Kidney epithelial cell (primary cell): ENCODE measurements around the gene SALL4. TPM values are rescaled to one million over a fixed set of nuclear protein-coding genes. Genes with fewer than 3 reads are reported as not detected.

Source experiments
- DNase-seq: peaks from one replicate; pipeline ENCODE4 v3.0.0-alpha.2; 2010; ENCODE audit warnings: low read depth
- H3K27me3 ChIP-seq: 2 replicates; pipeline ENCODE4 v1.6.0; 2011; ENCODE audit warnings: low read length; ENCODE audit not compliant: control insufficient read depth, insufficient read depth
- H3K36me3 ChIP-seq: 2 replicates; pipeline ENCODE4 v1.5.1; 2011; ENCODE audit warnings: low read length; ENCODE audit not compliant: control insufficient read depth, insufficient read depth
- H3K4me3 ChIP-seq: 2 replicates; pipeline ENCODE4 v1.5.1; 2011; ENCODE audit warnings: low read depth, mild to moderate bottlenecking, control low read depth, low read length
- CTCF ChIP-seq: IDR thresholded peaks from 2 replicates; pipeline ENCODE4 v1.5.1; 2011; ENCODE audit warnings: mild to moderate bottlenecking, moderate library complexity, low read length, control low read depth, inconsistent platforms; ENCODE audit not compliant: insufficient read depth, poor library complexity, severe bottlenecking
- total RNA-seq: library from RNA; depleted of rRNA; stranded (reverse); fragments of >200 nt; gene quantifications from 2 replicates; pipeline ENCODE4 v1.2.3, GENCODE V29; 2015

Gene SALL4
- total RNA-seq, 1 donor from 2014 or later, result 5.3 TPM

- H3K36me3 ChIP-seq, result no peaks in the 10 kb centered on the region
- no peaks in the 10 kb centered on the region for H3K27me3 ChIP-seq
- no peak overlapping the region for H3K4me3 ChIP-seq
- no peak for TF ChIP-seq CTCF
- no peak for DNase-seq
Observed at GRCh38 chr20:51807720-51808250, 5.5 kb upstream of the SALL4 start.

DNA sequence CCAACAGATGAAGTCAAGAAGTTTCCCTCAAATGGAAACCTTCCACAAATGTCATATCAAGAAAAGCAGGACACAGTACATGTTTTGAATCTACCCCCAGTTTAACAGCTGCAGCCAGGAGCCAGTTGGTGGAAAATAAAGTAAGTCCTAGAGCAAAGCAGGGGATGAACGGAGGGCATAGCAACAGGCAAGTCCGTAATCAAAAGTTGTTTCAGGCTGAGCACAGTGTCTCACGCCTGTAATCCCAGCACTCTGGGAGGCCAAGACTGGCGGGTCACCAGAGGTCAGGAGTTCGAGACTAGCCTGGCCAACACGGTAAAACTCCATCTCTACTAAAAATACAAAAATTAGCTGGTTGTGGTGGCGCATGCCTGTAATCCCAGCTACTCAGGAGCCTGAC is 2.4 kb upstream of the SALL4 start:
- H3K27me3 ChIP-seq, result peaks cover 14% of the 10 kb centered on the region
- no peak overlapping the region for H3K4me3 ChIP-seq
- no peak for TF ChIP-seq CTCF
- DNase-seq, result no peak
- no peaks in the 10 kb centered on the region for H3K36me3 ChIP-seq

GRCh38 chr20:51803148-51803854 is 980 bp upstream of the SALL4 start:
- Histone ChIP-seq H3K36me3 (no peaks in the 10 kb centered on the region), H3K4me3 (no peak overlapping the region), H3K27me3 (peaks cover 14% of the 10 kb centered on the region)
- TF ChIP-seq CTCF, result no peak
- DNase-seq, result no peak

DNA sequence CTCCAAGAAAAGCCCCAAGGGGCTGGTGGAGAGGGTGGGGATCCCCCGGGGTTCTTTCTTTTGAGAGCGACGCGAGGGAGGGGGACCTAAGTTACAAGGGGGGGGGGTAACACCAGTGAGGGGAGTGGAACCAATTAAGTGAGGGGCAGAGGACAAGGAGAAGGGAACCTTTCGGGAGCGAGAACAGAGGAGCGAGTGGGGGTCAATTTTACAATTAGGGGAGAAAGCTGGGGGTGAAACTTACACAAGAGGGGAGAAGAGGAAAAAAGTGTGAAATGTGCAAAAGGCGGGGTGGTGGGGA is 548 bp downstream of the SALL4 start:
- DNase-seq, result no peak
- no peak for TF ChIP-seq CTCF
- Histone ChIP-seq H3K4me3 (peak overlapping the region; percentile 44), H3K36me3 (no peaks in the 10 kb centered on the region), H3K27me3 (peaks cover 14% of the 10 kb centered on the region)

- DNase-seq, result no peak
- H3K4me3 ChIP-seq, result peak overlapping the region; percentile 44
- TF ChIP-seq CTCF, result peak; percentile 32
- H3K36me3 ChIP-seq, result no peaks in the 10 kb centered on the region
- peaks cover 14% of the 10 kb centered on the region for H3K27me3 ChIP-seq
Observed at GRCh38 chr20:51801122-51801822, 1.0 kb downstream of the SALL4 start.

DNA sequence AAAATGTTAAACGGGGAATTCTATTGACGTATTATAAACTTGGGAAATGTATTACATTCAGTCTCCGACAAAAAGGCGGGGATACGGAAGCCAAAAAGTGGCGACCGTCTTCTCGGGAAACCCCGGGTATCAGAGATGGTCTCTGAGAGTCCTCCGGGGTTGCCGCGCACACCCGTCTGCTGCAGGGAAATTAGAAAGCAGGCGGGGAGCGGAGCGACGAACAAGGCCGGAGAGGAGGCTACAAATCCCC is 1.5 kb downstream of the SALL4 start:
- no peak for TF ChIP-seq CTCF
- no peak for DNase-seq
- H3K4me3 ChIP-seq, result peak overlapping the region; percentile 44

More for the DNA sequence above, 1.5 kb downstream of the SALL4 start:
- Histone ChIP-seq H3K27me3 (peaks cover 14% of the 10 kb centered on the region), H3K36me3 (no peaks in the 10 kb centered on the region)
